HK-2 (cell line): Measurements from ENCODE around the gene ELF5.
A peak's percentile ranks its signal among the peaks of the same experiment; 100 is the strongest.

ENCODE experiments used
- DNase-seq: peaks from one replicate; pipeline ENCODE4 v3.0.0-alpha.2; 2018; ENCODE audit not compliant: unreplicated experiment

The ELF5 gene

DNA sequence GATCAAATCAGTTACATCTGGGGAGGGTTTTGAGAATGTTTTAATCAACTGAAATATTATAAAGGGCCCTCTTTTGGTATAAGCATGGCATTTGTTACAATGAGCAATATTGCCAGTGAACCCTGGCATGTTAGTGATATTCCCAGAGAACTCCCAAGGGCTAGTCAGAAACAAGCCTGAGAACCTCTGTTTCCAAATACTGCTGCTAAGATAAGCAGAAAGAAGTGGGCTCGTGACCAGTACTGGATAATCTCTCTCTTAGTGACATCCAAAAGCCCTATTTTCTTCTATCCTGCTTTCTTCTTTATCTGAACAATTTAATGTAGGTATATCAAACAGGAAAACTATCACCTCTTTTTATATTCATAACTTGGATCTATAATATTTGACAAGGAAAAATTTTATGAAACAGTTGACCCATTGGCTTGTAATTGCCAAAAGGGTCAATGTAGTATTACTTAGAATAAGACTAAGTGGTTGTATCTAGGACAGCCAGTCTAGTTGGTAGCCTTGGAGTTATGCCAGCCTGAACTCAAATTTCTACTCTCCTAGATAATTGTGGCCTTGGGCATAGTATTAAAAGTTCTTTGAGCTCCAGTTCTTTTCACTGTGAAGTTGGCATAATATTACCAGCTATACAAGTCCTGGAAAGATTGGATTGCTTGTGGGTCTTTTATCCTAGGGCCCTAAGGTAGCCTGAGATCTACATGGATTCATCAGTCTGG is 59.1 kb downstream of the ELF5 start:
- DNase-seq, result no peak

DNA sequence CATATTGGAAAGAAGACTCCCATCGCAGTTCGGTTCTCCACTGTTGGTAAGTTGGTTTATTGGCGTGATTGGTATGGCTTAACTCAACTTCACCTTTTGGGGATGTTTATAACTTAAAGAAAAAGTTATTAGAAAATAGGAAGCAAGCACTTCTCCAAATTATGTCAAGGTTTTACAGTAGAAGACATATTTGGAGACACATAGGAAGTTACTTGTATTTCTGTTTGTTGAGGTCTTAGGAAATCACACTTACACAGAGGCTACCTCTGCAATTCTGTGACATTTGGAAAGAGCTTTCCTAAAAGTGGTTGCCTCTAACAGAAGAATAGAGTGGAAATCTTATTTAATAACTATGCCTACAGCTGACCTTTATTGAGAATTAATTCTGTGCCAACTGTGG is 62.5 kb downstream of the ELF5 start:
- no peak for DNase-seq

- no peak for DNase-seq
Measured at GRCh38 chr11:34449013-34449412, 64.6 kb downstream of the ELF5 start.

GRCh38 chr11:34448223-34448994 is 65.2 kb downstream of the ELF5 start:
- no peak for DNase-seq

DNA sequence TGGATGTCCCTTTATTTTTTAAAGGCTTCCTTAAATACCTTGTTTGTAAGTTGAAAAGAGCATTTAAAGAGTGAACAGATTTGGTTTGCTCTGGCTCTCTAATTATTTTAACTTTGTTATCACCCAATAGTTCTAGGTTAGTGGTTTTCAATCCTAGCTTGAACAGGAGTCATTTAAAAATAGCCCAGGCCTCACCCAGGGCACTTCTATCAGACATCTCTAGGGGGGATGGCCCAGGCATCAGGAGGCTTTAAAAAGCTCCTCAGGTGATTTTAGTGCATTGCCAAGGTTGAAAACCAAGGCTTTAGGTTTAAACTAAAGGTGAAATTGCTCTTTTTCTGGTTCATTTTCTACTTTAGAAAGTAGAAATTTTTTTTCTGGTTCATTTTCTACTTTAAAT is 66.5 kb downstream of the ELF5 start:
- DNase-seq, result no peak

- DNase-seq, result no peak
Measured at GRCh38 chr11:34446386-34446785, 67.2 kb downstream of the ELF5 start.

GRCh38 chr11:34445956-34446355 is 67.6 kb downstream of the ELF5 start:
- DNase-seq, result no peak

GRCh38 chr11:34444428-34444827 is 69.2 kb downstream of the ELF5 start:
- DNase-seq, result no peak

DNA sequence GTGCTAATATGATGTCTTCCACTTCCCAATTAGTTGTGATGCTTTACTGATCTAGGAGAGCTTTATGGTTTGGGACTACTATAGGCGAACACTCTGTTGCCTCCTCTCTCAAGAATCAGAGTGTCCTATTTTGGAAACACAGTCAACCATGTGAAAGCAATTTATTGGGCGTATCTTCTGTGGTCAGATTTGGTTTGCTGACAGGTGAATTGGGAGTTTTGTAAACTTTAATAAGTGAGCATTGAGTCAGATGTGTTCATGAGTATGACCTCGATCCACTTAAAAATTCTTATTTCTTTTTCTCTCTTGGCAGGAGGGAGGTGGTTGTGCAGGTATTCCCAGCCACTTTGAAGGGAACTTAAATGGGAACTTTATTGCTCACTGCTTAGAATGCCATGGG is 70.5 kb downstream of the ELF5 start:
- no peak for DNase-seq

DNA sequence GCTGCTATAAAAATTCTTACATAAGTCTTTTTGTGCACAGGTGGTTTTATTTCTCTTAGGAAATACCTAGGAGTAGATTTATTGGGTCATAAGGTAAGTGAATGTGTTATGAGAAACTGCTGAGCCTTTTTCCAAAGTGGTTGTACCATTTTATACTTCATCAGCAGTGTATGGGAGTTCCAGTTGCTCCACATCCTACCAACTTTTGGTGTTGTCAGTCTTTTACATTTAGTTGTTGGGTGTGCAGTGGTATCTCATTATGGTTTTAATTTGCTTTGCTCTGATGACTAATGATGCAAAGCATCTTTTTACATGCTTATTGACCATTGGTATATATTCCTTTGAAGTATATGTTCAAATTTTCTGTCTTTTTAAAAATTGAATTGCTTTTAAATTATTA is 71.8 kb downstream of the ELF5 start:
- DNase-seq, result no peak

DNA sequence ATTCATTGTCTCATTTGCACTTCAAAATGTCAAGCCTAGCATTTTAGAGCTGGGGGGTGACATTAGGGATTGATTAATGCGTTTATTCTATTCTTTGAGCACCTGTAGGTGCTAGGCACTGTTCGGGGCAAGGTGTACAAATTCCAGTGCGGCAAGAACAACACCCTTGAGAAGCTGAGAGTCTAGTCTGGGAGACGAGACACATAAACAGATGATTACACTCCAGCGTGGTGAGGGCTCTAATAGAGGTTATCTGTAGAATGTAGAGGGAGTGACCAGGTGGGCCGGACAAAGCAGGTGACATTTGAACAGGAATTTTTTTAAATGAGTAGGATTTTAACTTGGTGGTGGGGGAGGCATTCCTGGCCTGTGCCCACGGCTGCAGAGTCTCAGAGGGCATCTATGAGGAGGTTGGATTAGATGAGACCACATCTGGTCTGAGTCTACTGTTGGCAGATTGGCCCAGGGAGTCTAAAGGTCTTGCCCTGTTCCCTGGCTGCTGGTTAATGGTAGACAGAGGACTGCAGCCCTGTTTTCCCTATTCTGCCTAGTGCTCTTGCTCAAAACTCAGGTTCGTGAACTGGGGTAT is 73.9 kb downstream of the ELF5 start:
- DNase-seq, result no peak

DNA sequence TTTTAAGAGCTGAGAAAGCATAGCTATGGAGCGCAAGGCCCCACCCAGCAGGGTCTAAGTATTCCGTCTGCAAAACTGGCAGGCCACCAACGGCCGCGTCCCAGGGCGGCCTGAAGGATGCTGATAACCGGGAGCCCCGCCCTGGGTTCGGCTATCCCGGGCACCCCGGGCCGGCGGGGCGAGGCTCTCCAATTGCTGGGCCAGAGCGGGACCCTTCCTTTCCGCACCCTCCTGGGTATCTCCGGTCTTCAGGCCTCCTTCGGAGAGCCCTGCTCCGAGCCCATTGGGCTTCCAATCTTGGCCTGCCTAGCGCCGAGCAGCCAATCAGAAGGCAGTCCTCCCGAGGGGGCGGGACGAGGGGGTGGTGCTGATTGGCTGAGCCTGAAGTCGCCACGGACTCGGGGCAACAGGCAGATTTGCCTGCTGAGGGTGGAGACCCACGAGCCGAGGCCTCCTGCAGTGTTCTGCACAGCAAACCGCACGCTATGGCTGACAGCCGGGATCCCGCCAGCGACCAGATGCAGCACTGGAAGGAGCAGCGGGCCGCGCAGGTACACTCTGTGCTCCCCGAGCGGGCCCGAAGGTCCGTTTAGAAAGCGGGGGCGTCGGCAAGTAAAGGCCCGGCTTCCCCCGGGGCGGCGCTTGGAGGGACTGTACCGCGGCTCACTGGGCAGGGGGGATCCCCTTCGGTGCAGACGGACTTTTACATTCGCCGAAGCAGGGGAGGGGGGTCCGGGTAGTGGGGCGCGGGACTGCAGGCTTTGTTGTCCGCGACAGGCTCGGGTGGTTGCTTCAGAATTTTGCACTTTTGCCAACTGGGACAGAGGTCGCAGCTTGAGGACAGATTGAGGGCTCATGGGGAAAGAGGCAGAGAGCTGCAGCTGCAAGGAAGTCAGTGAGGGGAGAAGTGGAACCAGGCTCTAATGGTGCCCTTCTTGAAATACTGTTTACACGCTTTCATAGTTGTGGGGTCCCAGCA is 74.8 kb downstream of the ELF5 start, which contains the start of gene CAT:
Gene CAT (plus strand): TSS at position 406 of the 979 bp plus-strand sequence. CDS start 80 bp downstream, at position 486.
- peak; percentile 95 for DNase-seq

- no peak for DNase-seq
Measured at GRCh38 chr11:34437224-34438125, 76.1 kb downstream of the ELF5 start.

DNA sequence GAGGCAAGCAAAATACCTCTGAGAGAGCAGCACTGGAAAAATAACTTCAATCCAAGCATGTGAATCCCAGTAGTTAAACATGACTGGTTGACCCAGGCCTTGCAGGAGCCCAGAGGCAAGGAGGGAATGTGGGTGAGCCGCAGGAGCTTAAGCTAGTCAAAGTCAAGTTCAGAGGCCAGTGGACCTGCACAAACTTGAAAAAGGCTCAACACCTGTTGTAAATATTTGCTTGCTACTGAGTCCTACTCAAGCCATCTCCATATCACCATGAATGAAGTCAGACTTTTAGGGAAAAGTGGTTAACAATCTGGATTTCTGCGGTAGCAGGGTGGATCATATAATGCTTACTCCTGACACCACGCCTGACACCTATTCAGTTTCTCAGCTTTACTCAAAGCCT is 79.7 kb downstream of the ELF5 start:
- DNase-seq, result no peak

GRCh38 chr11:34432822-34433221 is 80.8 kb downstream of the ELF5 start:
- DNase-seq, result no peak

- no peak for DNase-seq
Measured at GRCh38 chr11:34431979-34432378, 81.6 kb downstream of the ELF5 start.
